Left ventricle myocardium inferior (tissue), 1 donor: ENCODE measurements around the gene GNPTG. TPM values are rescaled to one million over a fixed set of nuclear protein-coding genes. Genes with fewer than 3 reads are reported as not detected.

Experiments used
- DNase-seq: peaks from one replicate; pipeline ENCODE4 v3.0.0-alpha.2; 2020
- H3K27ac ChIP-seq: fragments of 200-600 bp; replicated peaks from 2 replicates; pipeline ENCODE4 v1.8.0; 2021
- H3K27me3 ChIP-seq: fragments of 200-600 bp; 2 replicates; pipeline ENCODE4 v1.8.0; 2021; ENCODE audit warnings: low read depth
- H3K36me3 ChIP-seq: fragments of 200-600 bp; 2 replicates; pipeline ENCODE4 v1.8.0; 2021
- H3K4me1 ChIP-seq: fragments of 200-600 bp; 2 replicates; pipeline ENCODE4 v1.8.0; 2021
- H3K4me3 ChIP-seq: fragments of 200-600 bp; 2 replicates; pipeline ENCODE4 v1.8.0; 2021; ENCODE audit warnings: mild to moderate bottlenecking, moderate library complexity
- H3K9me3 ChIP-seq: fragments of 200-600 bp; replicated peaks from 2 replicates; pipeline ENCODE4 v1.8.0; 2021
- intact Hi-C: fragments of 100-400 bp; cut with micrococcal nuclease; formaldehyde crosslinking; loops from one replicate; pipeline ENCODE4 v1.11.0; 2022
- total RNA-seq: library from RNA; stranded (reverse); fragmentation: NEBNext Ultra II Directional; extraction: Animal tissue kit (Norgen Biotek cat#: 25700); gene quantifications from one replicate; pipeline ENCODE4 v1.2.1, GENCODE V29; 2021
- TF ChIP-seq, protein P1 (sequence below): fragments of 200-600 bp; IDR thresholded peaks from 2 replicates; pipeline ENCODE4 v1.8.0; 2021; ENCODE audit warnings: antibody characterized with exemption, mild to moderate bottlenecking, borderline replicate concordance
- donor health status: DM: no; HTN: yes; CAD: no; lungs with severe emphysema.

GNPTG gene
- total RNA-seq, 1 donor from 2014 or later = 31.8 TPM

DNA sequence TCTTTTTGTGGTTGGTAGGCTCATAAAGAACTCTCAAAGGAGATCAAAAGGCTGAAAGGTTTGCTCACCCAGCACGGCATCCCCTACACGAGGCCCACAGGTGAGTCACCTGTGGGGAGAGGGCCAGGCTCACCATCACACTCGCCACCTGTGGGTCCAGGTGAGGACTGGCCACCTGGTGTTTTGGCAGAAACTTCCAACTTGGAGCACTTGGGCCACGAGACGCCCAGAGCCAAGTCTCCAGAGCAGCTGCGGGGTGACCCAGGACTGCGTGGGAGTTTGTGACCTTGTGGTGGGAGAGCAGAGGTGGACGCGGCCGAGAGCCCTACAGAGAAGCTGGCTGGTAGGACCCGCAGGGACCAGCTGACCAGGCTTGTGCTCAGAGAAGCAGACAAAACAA, 11.1 kb downstream of the GNPTG start:
- no peak for DNase-seq
- H3K27me3 ChIP-seq = no peaks in the 10 kb centered on the region
- no peak overlapping the region for H3K27ac ChIP-seq
- TF ChIP-seq, protein P1, sequence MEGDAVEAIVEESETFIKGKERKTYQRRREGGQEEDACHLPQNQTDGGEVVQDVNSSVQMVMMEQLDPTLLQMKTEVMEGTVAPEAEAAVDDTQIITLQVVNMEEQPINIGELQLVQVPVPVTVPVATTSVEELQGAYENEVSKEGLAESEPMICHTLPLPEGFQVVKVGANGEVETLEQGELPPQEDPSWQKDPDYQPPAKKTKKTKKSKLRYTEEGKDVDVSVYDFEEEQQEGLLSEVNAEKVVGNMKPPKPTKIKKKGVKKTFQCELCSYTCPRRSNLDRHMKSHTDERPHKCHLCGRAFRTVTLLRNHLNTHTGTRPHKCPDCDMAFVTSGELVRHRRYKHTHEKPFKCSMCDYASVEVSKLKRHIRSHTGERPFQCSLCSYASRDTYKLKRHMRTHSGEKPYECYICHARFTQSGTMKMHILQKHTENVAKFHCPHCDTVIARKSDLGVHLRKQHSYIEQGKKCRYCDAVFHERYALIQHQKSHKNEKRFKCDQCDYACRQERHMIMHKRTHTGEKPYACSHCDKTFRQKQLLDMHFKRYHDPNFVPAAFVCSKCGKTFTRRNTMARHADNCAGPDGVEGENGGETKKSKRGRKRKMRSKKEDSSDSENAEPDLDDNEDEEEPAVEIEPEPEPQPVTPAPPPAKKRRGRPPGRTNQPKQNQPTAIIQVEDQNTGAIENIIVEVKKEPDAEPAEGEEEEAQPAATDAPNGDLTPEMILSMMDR = no peak
- H3K4me1 ChIP-seq = no peaks in the 10 kb centered on the region
- H3K9me3 ChIP-seq = no peaks in the 10 kb centered on the region
- H3K4me3 ChIP-seq = no peak overlapping the region
- intact Hi-C loops = no loop called here
- H3K36me3 ChIP-seq = peaks cover 83% of the 10 kb centered on the region

DNA sequence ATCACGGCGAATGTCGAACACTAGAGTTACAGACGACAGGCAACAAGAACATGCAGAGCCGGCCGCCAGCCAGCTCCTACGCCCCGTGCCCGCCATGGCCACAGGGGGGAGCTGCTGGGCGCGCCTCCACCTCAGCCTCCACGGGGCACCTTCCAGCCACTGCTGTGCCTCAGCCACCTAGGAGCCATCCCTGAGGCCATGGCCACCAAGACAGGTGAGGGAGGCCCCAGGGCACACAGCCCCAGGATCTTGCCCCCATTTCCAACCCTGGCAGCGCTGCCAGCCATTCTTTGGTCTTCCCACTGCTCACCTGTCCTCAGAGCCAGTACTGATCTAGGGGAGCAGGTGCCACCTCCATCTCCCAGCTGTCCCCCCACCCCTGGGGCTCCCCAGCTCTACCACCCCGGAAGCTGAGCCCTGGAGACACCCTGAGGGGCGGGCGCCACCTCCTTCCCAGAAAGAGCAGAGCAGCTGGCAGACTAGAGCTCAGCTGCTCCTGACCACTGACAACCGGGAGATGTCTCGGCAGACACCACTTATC, 11.8 kb downstream of the GNPTG start:
- peak; percentile 52 for DNase-seq
- H3K4me3 ChIP-seq = no peak overlapping the region
- no peaks in the 10 kb centered on the region for H3K27me3 ChIP-seq
- TF ChIP-seq, protein P1 = peak; percentile 81
- no peaks in the 10 kb centered on the region for H3K9me3 ChIP-seq
- intact Hi-C loops = no loop called here
- H3K4me1 ChIP-seq = no peaks in the 10 kb centered on the region
- H3K36me3 ChIP-seq = peaks cover 80% of the 10 kb centered on the region
- no peak overlapping the region for H3K27ac ChIP-seq

DNA sequence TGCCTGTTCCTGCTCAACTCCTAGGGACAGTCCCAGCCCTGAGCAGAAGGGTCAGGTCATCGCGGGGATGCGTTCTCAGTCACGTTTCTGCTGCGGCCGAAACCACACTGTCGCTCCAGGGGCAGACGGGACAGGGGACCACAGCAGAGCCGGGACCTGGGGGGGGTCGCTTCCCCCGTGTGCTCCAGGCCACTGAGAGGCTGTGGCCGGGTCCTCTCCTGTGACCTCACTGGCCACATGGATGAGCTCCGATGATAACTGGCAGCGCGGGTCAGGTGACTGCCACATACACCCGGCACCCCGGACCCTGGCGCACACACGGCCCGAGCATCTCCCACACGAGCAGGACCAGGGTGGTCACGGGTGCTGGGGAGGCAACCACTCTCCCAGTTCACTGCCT, 12.8 kb downstream of the GNPTG start:
- Histone ChIP-seq H3K27me3 (no peaks in the 10 kb centered on the region), H3K36me3 (peaks cover 81% of the 10 kb centered on the region), H3K4me3 (no peak overlapping the region), H3K27ac (no peak overlapping the region), H3K9me3 (no peaks in the 10 kb centered on the region), H3K4me1 (no peaks in the 10 kb centered on the region)
- TF ChIP-seq, protein P1 = no peak
- intact Hi-C loops = no loop called here
- no peak for DNase-seq

DNA sequence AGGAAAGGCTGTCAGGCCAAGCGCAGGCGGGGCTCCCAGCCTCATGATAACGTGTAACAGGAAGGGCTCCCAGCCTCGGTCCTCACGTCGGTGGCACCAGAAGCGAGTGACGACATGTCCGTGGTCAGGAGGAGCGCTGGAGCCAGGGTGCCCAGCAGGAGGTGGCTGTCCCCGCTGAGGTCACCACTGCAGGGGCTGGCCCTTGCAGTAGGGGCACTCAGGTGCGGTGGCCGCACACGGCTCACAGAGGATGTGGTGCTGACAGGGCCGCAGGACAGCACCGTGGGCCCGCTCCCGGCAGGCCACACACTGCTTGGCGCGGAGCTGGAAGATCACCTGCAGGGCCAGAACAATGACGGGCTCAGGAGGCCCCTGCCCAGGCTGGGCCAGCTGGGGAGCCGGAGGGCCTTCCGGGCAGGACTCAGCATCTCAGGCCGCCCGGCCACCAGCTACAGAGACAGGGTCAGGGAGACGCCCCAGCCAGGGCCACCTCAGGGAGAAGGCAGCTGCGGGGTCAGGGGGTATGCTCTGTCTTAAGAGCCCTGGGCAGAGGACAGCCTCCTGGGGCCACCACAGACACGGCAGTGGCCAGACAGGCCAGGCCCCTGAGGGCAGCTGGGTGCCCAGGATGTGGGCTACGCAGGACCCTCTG, 14.5 kb downstream of the GNPTG start:
- no peaks in the 10 kb centered on the region for H3K27me3 ChIP-seq
- no peaks in the 10 kb centered on the region for H3K4me1 ChIP-seq
- H3K27ac ChIP-seq = no peak overlapping the region
- no peak for DNase-seq
- H3K9me3 ChIP-seq = no peaks in the 10 kb centered on the region
- H3K36me3 ChIP-seq = peaks cover 75% of the 10 kb centered on the region
- intact Hi-C loops = no loop called here
- TF ChIP-seq, protein P1 = no peak
- no peak overlapping the region for H3K4me3 ChIP-seq

DNA sequence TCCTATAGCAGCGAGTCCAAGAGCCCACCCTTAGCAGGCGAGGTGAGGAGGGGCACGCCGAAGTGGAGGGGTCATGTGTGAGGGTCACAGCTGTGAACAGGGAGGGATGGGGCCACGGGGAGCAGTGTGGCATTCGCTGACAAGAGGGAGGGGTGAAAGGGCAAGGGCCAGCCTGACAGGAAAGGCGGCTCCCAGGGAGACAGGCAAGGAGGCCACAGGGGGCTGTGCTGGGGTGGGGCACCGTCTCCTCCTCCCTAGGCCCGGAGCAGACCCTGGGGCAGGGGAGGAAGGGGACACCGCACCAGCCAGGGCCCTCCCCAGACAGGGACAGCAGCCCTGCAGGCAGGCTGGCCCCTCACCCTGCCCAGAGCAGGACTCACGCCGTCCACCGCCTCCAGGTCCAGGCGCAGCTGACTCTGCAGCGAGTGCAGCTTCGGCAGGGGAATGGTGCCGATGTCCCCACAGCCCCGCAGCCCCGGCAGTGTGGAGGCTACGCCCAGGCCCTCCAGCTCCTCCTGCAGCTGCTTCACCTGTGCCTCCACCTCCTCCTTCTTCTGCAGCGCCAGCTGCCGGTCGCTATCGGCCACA, 15.1 kb downstream of the GNPTG start:
- intact Hi-C loops = no loop called here
- TF ChIP-seq, protein P1 = no peak
- Histone ChIP-seq H3K27me3 (no peaks in the 10 kb centered on the region), H3K9me3 (no peaks in the 10 kb centered on the region), H3K4me3 (no peak overlapping the region), H3K27ac (no peak overlapping the region), H3K4me1 (no peaks in the 10 kb centered on the region), H3K36me3 (peaks cover 74% of the 10 kb centered on the region)
- DNase-seq = no peak
